ENCODE results near the gene PDXK. TPM values are rescaled to one million over a fixed set of nuclear protein-coding genes. Genes with fewer than 3 reads are reported as not detected.

Gene PDXK
- total RNA-seq, 1 experiment from 2014 or later = 175 TPM

DNA sequence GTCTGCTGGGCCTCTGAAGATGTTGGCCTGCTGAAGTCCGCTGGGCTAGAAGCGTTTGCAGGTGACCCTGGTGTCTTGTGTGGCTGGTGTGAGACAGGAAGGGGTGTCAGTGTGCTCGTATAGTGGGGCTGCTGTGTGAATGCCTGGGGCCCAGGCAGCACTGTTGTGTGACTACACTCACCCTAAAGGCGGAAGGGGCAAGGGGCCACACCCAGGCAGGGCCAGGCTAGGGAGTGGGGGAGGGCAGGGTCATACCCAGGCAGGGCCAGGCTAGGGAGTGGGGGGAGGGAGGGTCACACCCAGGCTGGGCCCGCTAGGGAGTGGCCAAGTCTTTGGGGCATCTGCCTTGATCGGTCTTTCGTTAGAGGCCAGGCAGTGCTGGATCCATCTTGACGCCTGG lies 25.0 kb downstream of the PDXK start:
- BruUV-seq (replicated peaks) = no TSS peak
- no peak overlapping the region for H3K27ac ChIP-seq
- POLR2A ChIA-PET (ENCODE audit: unreplicated experiment) = no interaction called here

DNA sequence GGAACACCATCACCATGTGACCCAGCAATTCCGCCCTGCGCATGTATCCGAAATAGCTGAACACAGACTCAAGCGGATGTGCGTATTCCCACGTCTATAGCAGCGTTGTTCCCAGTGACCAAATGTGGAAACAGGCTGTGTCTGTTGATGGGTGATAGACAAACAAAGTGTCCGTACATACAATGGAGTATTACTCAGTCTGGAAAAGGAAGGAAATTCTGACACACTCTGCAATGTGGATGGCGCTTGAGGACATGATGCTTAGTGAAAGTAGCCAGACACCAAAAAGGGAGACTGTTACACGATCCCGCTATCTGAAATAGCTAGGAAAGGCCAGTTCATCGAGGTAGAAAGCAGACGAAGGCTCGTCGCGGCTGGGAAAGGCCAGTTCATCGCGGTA lies 25.8 kb downstream of the PDXK start:
- Histone ChIP-seq H3F3A (ENCODE audit: insufficient read depth, low read depth) (peaks cover 5% of the 10 kb centered on the region; the same call in 1 of the 2 replicates), H4K20me1 (ENCODE audit: insufficient read depth) (peaks cover 4% of the 10 kb centered on the region; the same call in 1 of the 2 replicates), H3K9me3 (ENCODE audit: insufficient read depth, low read depth) (no peaks in the 10 kb centered on the region), H3K79me2 (ENCODE audit: low read depth) (0 out of 2 replicates have a peak, but pooled peaks cover 4% of the 10 kb centered on the region), H3K27ac (no peak overlapping the region), H2AFZ (no peak overlapping the region), H3K4me2 (no peak overlapping the region), H3K9me2 (ENCODE audit: insufficient read depth) (no peaks in the 10 kb centered on the region), H3K4me3 (no peak overlapping the region), H3K27me3 (ENCODE audit: insufficient read depth, low read depth) (no peaks in the 10 kb centered on the region), H3K4me1 (replicated peaks; ENCODE audit: insufficient read depth) (no peaks in the 10 kb centered on the region), H3K36me3 (ENCODE audit: low read depth) (no peaks in the 10 kb centered on the region)
- intact Hi-C loops (cut with micrococcal nuclease; ENCODE audit: unreplicated experiment) = no loop called here
- CTCF ChIA-PET = no interaction called here
- TF ChIP-seq, protein P1, sequence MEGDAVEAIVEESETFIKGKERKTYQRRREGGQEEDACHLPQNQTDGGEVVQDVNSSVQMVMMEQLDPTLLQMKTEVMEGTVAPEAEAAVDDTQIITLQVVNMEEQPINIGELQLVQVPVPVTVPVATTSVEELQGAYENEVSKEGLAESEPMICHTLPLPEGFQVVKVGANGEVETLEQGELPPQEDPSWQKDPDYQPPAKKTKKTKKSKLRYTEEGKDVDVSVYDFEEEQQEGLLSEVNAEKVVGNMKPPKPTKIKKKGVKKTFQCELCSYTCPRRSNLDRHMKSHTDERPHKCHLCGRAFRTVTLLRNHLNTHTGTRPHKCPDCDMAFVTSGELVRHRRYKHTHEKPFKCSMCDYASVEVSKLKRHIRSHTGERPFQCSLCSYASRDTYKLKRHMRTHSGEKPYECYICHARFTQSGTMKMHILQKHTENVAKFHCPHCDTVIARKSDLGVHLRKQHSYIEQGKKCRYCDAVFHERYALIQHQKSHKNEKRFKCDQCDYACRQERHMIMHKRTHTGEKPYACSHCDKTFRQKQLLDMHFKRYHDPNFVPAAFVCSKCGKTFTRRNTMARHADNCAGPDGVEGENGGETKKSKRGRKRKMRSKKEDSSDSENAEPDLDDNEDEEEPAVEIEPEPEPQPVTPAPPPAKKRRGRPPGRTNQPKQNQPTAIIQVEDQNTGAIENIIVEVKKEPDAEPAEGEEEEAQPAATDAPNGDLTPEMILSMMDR (conservative IDR thresholded peaks at IDR 0.05) = no peak
- no peak for TF ChIP-seq EZH2 (IDR thresholded peaks at IDR 0.05; ENCODE audit: low read depth)
- BruUV-seq (replicated peaks) = no TSS peak
- no peak for DNase-seq
- POLR2A ChIA-PET (ENCODE audit: unreplicated experiment) = no interaction called here

More for the DNA sequence above, 25.0 kb downstream of the PDXK start:
- CTCF ChIA-PET = no interaction called here
- Histone ChIP-seq H4K20me1 (ENCODE audit: insufficient read depth) (peaks cover 4% of the 10 kb centered on the region; the same call in 1 of the 2 replicates), H3K36me3 (ENCODE audit: low read depth) (no peaks in the 10 kb centered on the region), H3K9me3 (ENCODE audit: insufficient read depth, low read depth) (no peaks in the 10 kb centered on the region), H3K27me3 (ENCODE audit: insufficient read depth, low read depth) (no peaks in the 10 kb centered on the region), H3K4me3 (no peak overlapping the region), H3K9me2 (ENCODE audit: insufficient read depth) (no peaks in the 10 kb centered on the region), H3K4me1 (replicated peaks; ENCODE audit: insufficient read depth) (no peaks in the 10 kb centered on the region), H3K4me2 (no peak overlapping the region), H3F3A (ENCODE audit: insufficient read depth, low read depth) (peaks cover 11% of the 10 kb centered on the region; the same call in 1 of the 2 replicates), H3K79me2 (ENCODE audit: low read depth) (0 out of 2 replicates have a peak, but pooled peaks cover 9% of the 10 kb centered on the region), H2AFZ (no peak overlapping the region)
- intact Hi-C loops (cut with micrococcal nuclease; ENCODE audit: unreplicated experiment) = no loop called here
- DNase-seq = no peak
- no peak for TF ChIP-seq EZH2 (IDR thresholded peaks at IDR 0.05; ENCODE audit: low read depth)
- TF ChIP-seq, protein P1 (conservative IDR thresholded peaks at IDR 0.05) = no peak

DNA sequence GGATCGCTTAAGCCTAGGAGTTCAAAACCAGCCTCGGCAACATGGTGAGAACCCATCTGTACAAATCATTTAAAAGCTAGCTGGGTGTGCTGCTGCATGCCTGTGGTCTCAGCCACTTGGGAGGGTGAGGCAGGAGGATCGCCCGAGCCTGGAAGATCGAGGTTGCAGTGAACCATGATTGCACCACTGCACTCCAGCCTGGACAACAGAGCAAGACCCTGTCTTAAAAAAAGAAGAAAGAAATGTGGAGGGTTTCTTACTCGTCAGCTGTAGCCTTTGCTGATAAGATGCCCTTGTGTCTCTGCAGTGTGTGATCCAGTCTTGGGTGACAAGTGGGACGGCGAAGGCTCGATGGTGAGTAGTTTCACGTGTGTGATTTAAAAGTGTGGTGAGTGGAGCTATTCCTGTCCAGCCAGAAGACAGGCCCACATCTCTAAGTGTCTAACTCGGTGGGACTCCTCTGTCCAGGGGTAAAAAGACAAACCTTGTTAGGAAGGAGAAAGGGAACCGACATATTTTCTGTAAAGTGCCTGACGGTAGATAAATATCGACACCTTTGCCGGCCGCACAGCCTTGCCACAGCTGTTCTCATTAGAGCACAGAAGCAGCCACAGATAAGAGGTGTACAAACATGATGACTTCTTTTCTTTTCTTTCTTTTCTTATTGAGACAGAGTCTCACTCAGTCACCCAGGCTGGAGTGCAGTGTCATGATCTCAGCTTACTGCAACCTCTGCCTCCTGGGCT lies 27.0 kb downstream of the PDXK start:
- Histone ChIP-seq H3K79me2 (ENCODE audit: low read depth) (0 out of 2 replicates have a peak, but pooled peaks cover 4% of the 10 kb centered on the region), H4K20me1 (ENCODE audit: insufficient read depth) (no peaks in the 10 kb centered on the region; the same call in 1 of the 2 replicates), H3K4me1 (replicated peaks; ENCODE audit: insufficient read depth) (no peaks in the 10 kb centered on the region), H3K9me3 (ENCODE audit: insufficient read depth, low read depth) (no peaks in the 10 kb centered on the region), H3K36me3 (ENCODE audit: low read depth) (no peaks in the 10 kb centered on the region), H2AFZ (no peak overlapping the region), H3K27me3 (ENCODE audit: insufficient read depth, low read depth) (no peaks in the 10 kb centered on the region), H3K4me2 (no peak overlapping the region), H3K9me2 (ENCODE audit: insufficient read depth) (no peaks in the 10 kb centered on the region), H3K4me3 (no peak overlapping the region), H3K27ac (no peak overlapping the region), H3F3A (ENCODE audit: insufficient read depth, low read depth) (no peaks in the 10 kb centered on the region; the same call in 1 of the 2 replicates)
- TF ChIP-seq, protein P1 (conservative IDR thresholded peaks at IDR 0.05) = no peak
- no peak for TF ChIP-seq EZH2 (IDR thresholded peaks at IDR 0.05; ENCODE audit: low read depth)
- no peak for DNase-seq
- ChIA-PET CTCF (no interaction called here), POLR2A (ENCODE audit: unreplicated experiment) (no interaction called here)
- intact Hi-C loops (cut with micrococcal nuclease; ENCODE audit: unreplicated experiment) = no loop called here
- no TSS peak for BruUV-seq (replicated peaks)

Data from PC-9 (cell line).